Uterus (tissue), 4 donors: Measurements from ENCODE around the gene GALNT18. TPM values are rescaled to one million over a fixed set of nuclear protein-coding genes. Genes with fewer than 3 reads are reported as not detected.

Experiments
- DNase-seq, 2 donors: peaks; one replicate each; pipeline ENCODE4 v3.0.0-alpha.2; 2019 to 2020
- H3K27ac ChIP-seq, 2 donors: fragments of 200-600 bp; sonication (generic); 1 replicate in 1 of 2; 2 replicates in 1 of 2; pipeline ENCODE4 v1.5.1; 2016 to 2018
- H3K27me3 ChIP-seq, 2 donors: fragments of 200-600 bp; sonication (generic); one replicate each; pipeline ENCODE4 v1.5.1; 2018 to 2019; ENCODE audit warnings: control low read depth in 1 of 2
- H3K36me3 ChIP-seq, 2 donors: fragments of 200-600 bp; sonication (generic); one replicate each; pipeline ENCODE4 v1.5.1; 2019; ENCODE audit warnings: control low read depth in 1 of 2
- H3K4me1 ChIP-seq, 2 donors: fragments of 200-600 bp; sonication (generic); one replicate each; pipeline ENCODE4 v1.5.1; 2018 to 2019; ENCODE audit warnings: control low read depth in 1 of 2
- H3K4me3 ChIP-seq, 2 donors: fragments of 200-600 bp; sonication (generic); 1 replicate in 1 of 2; 2 replicates in 1 of 2; pipeline ENCODE4 v1.5.1; 2018 to 2019; ENCODE audit warnings: mild to moderate bottlenecking in 1 of 2
- H3K9me3 ChIP-seq, 2 donors: fragments of 200-600 bp; sonication (generic); one replicate each; pipeline ENCODE4 v1.5.1; 2019; ENCODE audit warnings: control low read depth in 1 of 2
- CTCF ChIP-seq, 4 experiments: fragments of 200-600 bp in 2 of 4; fragments of 450-650 bp in 2 of 4; sonication (generic) in 2 of 4; IDR thresholded peaks; one replicate each; pipeline ENCODE4 v1.5.1; 2016 to 2019; ENCODE audit warnings: antibody characterized with exemption in 4 of 4, mild to moderate bottlenecking in 2 of 4, moderate library complexity in 1 of 4
- POLR2A ChIP-seq, 2 donors: fragments of 450-650 bp; IDR thresholded peaks; one replicate each; pipeline ENCODE4 v1.6.1; 2016; ENCODE audit warnings: antibody characterized with exemption in 2 of 2, mild to moderate bottlenecking in 1 of 2, moderate library complexity in 1 of 2
- intact Hi-C: fragments of 100-400 bp; cut with DNase I; formaldehyde crosslinking; loops from one replicate; pipeline ENCODE4 v1.15.1; 2023; ENCODE audit warnings: low total_unique reads
- total RNA-seq, 4 donors: library from RNA; depleted of rRNA in 3 of 4; stranded (reverse); fragments of >200 nt in 3 of 4; gene quantifications; one replicate each; pipeline versions ENCODE4 v1.1.0 to v1.2.4, GENCODE V29; 2014 to 2023
- donor health status: DM: yes; HTN: yes; CAD: no.

GALNT18 gene
- total RNA-seq, 4 donors from 2014 or later, result 21.4 to 35.1 (median 27.3) TPM

- Histone ChIP-seq H3K4me1 (no peaks in the 10 kb centered on the region), H3K9me3 (no peaks in the 10 kb centered on the region), H3K36me3 (no peaks in the 10 kb centered on the region), H3K4me3 (no peak overlapping the region), H3K27me3 (no peaks in the 10 kb centered on the region), H3K27ac (no peak overlapping the region)
- TF ChIP-seq POLR2A (IDR thresholded peaks at IDR 0.05) (no peak), CTCF (IDR thresholded peaks at IDR 0.05) (no peak)
- DNase-seq, result no peak
- intact Hi-C loops, result no loop called here
Measured at GRCh38 chr11:11565636-11566035, 56.2 kb downstream of the GALNT18 start.

DNA sequence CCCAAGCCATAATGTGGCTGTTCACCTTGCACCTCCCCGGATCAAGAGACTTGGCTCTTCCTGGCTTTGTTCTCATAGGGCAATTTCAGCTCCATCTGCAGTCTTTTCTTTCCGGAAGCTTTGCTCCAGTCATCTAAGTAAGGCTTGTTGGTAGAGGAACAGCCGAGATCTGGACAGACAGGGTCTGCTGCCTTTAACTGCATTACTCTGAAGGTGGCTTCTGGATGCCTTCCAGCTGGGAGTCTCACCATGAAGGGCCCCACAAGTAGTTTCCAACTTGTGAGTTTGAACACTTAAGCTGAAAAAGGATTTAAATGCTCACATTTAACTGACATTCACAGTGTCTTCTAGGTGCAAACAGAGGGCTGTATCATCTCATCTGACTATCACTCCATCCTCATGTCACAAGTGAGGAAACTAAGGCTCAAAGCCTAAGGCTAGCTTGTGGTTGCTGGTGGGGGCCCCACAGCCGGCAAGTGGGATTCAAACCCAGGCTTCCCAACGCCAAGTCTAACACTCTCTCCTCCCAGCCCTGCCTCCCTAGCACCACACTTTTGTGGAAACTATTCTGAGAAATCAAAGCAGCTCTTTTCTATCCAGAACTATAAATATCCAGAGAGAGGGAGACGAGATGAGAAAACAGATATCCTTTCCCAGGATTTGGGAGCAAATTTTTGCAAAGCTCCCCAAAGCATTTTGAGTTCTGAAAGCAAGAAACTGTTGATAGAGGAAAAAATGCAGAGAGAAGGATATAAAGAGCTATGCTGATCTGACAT lies 58.4 kb downstream of the GALNT18 start:
- DNase-seq, result no peak
- no peaks in the 10 kb centered on the region for H3K36me3 ChIP-seq
- H3K4me3 ChIP-seq, result no peak overlapping the region
- H3K27ac ChIP-seq, result no peak overlapping the region
- H3K9me3 ChIP-seq, result no peaks in the 10 kb centered on the region
- intact Hi-C loops, result no loop called here
- no peaks in the 10 kb centered on the region for H3K4me1 ChIP-seq
- no peaks in the 10 kb centered on the region for H3K27me3 ChIP-seq
- TF ChIP-seq CTCF (IDR thresholded peaks at IDR 0.05) (no peak), POLR2A (IDR thresholded peaks at IDR 0.05) (no peak)

GRCh38 chr11:11561991-11562390 lies 59.8 kb downstream of the GALNT18 start:
- TF ChIP-seq CTCF (IDR thresholded peaks at IDR 0.05) (no peak), POLR2A (IDR thresholded peaks at IDR 0.05) (no peak)
- H3K27ac ChIP-seq, result no peak overlapping the region
- intact Hi-C loops, result no loop called here

DNA sequence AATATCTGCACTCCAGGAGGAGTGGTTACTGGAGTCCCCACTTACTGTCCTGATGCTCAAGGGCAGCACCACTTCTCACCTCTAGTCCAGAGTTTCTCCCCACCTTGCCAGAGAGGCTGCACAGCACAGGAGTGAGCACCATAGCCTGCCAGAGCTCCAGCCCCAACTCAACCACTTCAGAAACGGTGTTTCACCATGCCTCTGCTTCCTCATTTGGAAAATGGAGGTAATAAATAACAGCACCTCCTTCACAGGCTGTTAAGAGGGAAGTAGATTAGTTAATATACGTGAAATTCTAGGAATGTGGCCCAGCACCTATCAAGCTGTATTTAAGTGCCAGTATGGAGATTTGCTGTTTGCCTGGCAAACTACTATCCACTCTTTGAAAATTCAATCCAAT lies 63.0 kb downstream of the GALNT18 start:
- intact Hi-C loops, result no loop called here
- TF ChIP-seq POLR2A (IDR thresholded peaks at IDR 0.05), result no peak
- no peak for TF ChIP-seq CTCF (IDR thresholded peaks at IDR 0.05)
- no peak overlapping the region for H3K27ac ChIP-seq

More at GRCh38 chr11:11561991-11562390, 59.8 kb downstream of the GALNT18 start:
- DNase-seq, result no peak
- H3K4me3 ChIP-seq, result no peak overlapping the region
- no peaks in the 10 kb centered on the region for H3K36me3 ChIP-seq
- no peaks in the 10 kb centered on the region for H3K4me1 ChIP-seq
- H3K27me3 ChIP-seq, result no peaks in the 10 kb centered on the region
- no peaks in the 10 kb centered on the region for H3K9me3 ChIP-seq

GRCh38 chr11:11558396-11558795 lies 63.4 kb downstream of the GALNT18 start:
- H3K4me1 ChIP-seq, result no peaks in the 10 kb centered on the region
- TF ChIP-seq CTCF (IDR thresholded peaks at IDR 0.05) (no peak), POLR2A (IDR thresholded peaks at IDR 0.05) (no peak)
- no peak overlapping the region for H3K27ac ChIP-seq

More for the DNA sequence above, 63.0 kb downstream of the GALNT18 start:
- H3K4me3 ChIP-seq, result no peak overlapping the region
- H3K27me3 ChIP-seq, result no peaks in the 10 kb centered on the region
- no peak for DNase-seq
- H3K9me3 ChIP-seq, result no peaks in the 10 kb centered on the region
- no peaks in the 10 kb centered on the region for H3K36me3 ChIP-seq
- no peaks in the 10 kb centered on the region for H3K4me1 ChIP-seq

More at GRCh38 chr11:11558396-11558795, 63.4 kb downstream of the GALNT18 start:
- no peaks in the 10 kb centered on the region for H3K27me3 ChIP-seq
- intact Hi-C loops, result no loop called here
- DNase-seq, result no peak
- no peak overlapping the region for H3K4me3 ChIP-seq
- H3K36me3 ChIP-seq, result no peaks in the 10 kb centered on the region
- H3K9me3 ChIP-seq, result no peaks in the 10 kb centered on the region
